HG02884 (cell line): ENCODE measurements around the gene CSTF1.
"Not testable (repeated sequence)": the region's sequence is repeated elsewhere in the genome, so short reads cannot be mapped to it uniquely, and the experiment has no call there.

Experiments
- ATAC-seq: cut with Tn5 transposase; IDR thresholded peaks from one replicate; pipeline ENCODE4 v1.9.1; 2021; ENCODE audit warnings: mild to moderate bottlenecking, moderate library complexity; ENCODE audit not compliant: unreplicated experiment

The CSTF1 gene

GRCh38 chr20:56368351-56369134 is 23.9 kb upstream of the CSTF1 start:
- no peak for ATAC-seq

- no peak for ATAC-seq
Measured at GRCh38 chr20:56369179-56369578, 23.3 kb upstream of the CSTF1 start.

- ATAC-seq = no peak
Measured at GRCh38 chr20:56371977-56372376, 20.5 kb upstream of the CSTF1 start.

- ATAC-seq = no peak
Measured at GRCh38 chr20:56372850-56373249, 19.6 kb upstream of the CSTF1 start.

- ATAC-seq = peak; percentile 60
Measured at GRCh38 chr20:56373942-56374341, 18.5 kb upstream of the CSTF1 start.

- no peak for ATAC-seq
Measured at GRCh38 chr20:56376331-56376730, 16.1 kb upstream of the CSTF1 start.

GRCh38 chr20:56378386-56378785 is 14.1 kb upstream of the CSTF1 start:
- ATAC-seq = no peak

- ATAC-seq = no peak
Measured at GRCh38 chr20:56380375-56380774, 12.1 kb upstream of the CSTF1 start.

GRCh38 chr20:56381501-56381900 is 10.9 kb upstream of the CSTF1 start:
- peak; percentile 79 for ATAC-seq

GRCh38 chr20:56382696-56383095 is 9.7 kb upstream of the CSTF1 start:
- no peak for ATAC-seq

GRCh38 chr20:56383334-56383733 is 9.1 kb upstream of the CSTF1 start:
- no peak for ATAC-seq

- ATAC-seq = no peak
Measured at GRCh38 chr20:56385130-56385529, 7.3 kb upstream of the CSTF1 start.

- no peak for ATAC-seq
Measured at GRCh38 chr20:56386219-56386618, 6.2 kb upstream of the CSTF1 start.

GRCh38 chr20:56388882-56389281 is 3.6 kb upstream of the CSTF1 start:
- no peak for ATAC-seq

GRCh38 chr20:56389807-56390206 is 2.6 kb upstream of the CSTF1 start:
- no peak for ATAC-seq

- not testable (repeated sequence) for ATAC-seq
Measured at GRCh38 chr20:56390396-56390795, 2.0 kb upstream of the CSTF1 start.

- no peak for ATAC-seq
Measured at GRCh38 chr20:56391037-56391436, 1.4 kb upstream of the CSTF1 start.

- ATAC-seq = peak; percentile 26
Measured at GRCh38 chr20:56391596-56392131, 781 bp upstream of the CSTF1 start.

- ATAC-seq = no peak
Measured at GRCh38 chr20:56392881-56393482, 537 bp downstream of the CSTF1 start.

GRCh38 chr20:56393653-56394052 is 1.2 kb downstream of the CSTF1 start:
- no peak for ATAC-seq

- ATAC-seq = no peak
Measured at GRCh38 chr20:56395166-56395565, 2.7 kb downstream of the CSTF1 start.

GRCh38 chr20:56400001-56400640 is 7.7 kb downstream of the CSTF1 start:
- ATAC-seq = peak; percentile 79
